Breast epithelium (tissue), 3 donors: Measurements from ENCODE around the gene SLC22A31.

Experiments
- POLR2AphosphoS5 ChIP-seq, 3 donors: sonication (generic); formaldehyde crosslinking; IDR thresholded peaks; one replicate each; pipeline ENCODE4 v1.6.1; 2017; ENCODE audit warnings: antibody characterized with exemption in 3 of 3
- TF ChIP-seq, protein P1 (sequence below), 3 donors: fragments of 450-650 bp; IDR thresholded peaks; one replicate each; pipeline ENCODE4 v1.5.1; 2016 to 2017; ENCODE audit warnings: antibody characterized with exemption in 3 of 3, mild to moderate bottlenecking in 3 of 3, moderate library complexity in 3 of 3

DNA sequence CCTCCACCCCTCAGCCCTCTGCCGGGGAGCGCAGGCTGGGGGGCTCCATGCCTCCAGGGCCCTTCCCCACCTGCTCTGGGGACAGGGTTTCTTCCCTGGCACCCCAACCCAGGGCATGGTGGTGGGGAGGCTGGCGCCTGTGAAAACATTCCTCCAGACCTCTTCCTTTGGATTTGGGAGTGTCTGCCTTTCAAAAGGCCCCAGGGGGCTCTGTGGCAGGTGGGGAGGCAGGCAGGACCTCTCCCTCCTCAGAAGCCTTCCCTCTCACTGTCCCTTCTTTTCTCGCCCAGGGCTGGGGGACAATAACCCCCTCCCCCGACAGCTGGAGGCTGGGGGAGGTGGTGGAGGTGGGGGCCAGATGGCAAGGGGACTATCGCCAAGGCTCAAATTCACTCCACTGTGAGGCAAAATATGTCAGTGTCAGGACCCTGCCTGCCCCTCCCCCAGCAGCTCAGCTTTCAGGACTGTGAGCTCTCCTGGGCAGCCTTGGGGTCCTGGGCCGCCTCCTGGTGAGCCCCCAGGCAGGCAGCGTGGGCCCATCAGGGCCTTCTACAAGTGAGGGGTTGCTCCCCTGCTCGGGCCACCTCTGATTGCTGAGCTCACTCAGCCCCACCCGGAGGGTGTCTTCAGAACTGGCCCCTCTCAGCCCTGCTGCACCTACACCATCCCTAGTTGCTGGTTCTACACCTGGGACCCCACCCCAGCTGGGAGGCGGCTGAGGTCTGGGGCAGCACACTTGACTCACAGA, 27.0 kb downstream of the SLC22A31 start:
- TF ChIP-seq, protein P1, sequence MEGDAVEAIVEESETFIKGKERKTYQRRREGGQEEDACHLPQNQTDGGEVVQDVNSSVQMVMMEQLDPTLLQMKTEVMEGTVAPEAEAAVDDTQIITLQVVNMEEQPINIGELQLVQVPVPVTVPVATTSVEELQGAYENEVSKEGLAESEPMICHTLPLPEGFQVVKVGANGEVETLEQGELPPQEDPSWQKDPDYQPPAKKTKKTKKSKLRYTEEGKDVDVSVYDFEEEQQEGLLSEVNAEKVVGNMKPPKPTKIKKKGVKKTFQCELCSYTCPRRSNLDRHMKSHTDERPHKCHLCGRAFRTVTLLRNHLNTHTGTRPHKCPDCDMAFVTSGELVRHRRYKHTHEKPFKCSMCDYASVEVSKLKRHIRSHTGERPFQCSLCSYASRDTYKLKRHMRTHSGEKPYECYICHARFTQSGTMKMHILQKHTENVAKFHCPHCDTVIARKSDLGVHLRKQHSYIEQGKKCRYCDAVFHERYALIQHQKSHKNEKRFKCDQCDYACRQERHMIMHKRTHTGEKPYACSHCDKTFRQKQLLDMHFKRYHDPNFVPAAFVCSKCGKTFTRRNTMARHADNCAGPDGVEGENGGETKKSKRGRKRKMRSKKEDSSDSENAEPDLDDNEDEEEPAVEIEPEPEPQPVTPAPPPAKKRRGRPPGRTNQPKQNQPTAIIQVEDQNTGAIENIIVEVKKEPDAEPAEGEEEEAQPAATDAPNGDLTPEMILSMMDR (IDR thresholded peaks at IDR 0.05) = no peak
- no peak for TF ChIP-seq POLR2AphosphoS5 (IDR thresholded peaks at IDR 0.05)
